GM21423 (cell line): ENCODE data around the gene PIGZ.

Source experiments
- ATAC-seq: cut with Tn5 transposase; IDR thresholded peaks from one replicate; pipeline ENCODE4 v1.9.1; 2021; ENCODE audit warnings: mild to moderate bottlenecking, moderate library complexity; ENCODE audit not compliant: unreplicated experiment

Gene PIGZ

GRCh38 chr3:196985298-196985697 lies 16.7 kb upstream of the PIGZ start:
- no peak for ATAC-seq

GRCh38 chr3:196983186-196983585 lies 14.6 kb upstream of the PIGZ start:
- ATAC-seq, result no peak

GRCh38 chr3:196981657-196982056 lies 13.0 kb upstream of the PIGZ start:
- no peak for ATAC-seq

GRCh38 chr3:196979545-196979944 lies 10.9 kb upstream of the PIGZ start:
- no peak for ATAC-seq

- ATAC-seq, result no peak
Observed at GRCh38 chr3:196976941-196977340, 8.3 kb upstream of the PIGZ start.

GRCh38 chr3:196975349-196975748 lies 6.7 kb upstream of the PIGZ start:
- no peak for ATAC-seq

- ATAC-seq, result no peak
Observed at GRCh38 chr3:196974661-196975060, 6.0 kb upstream of the PIGZ start.

- no peak for ATAC-seq
Observed at GRCh38 chr3:196971094-196971698, 2.6 kb upstream of the PIGZ start.

GRCh38 chr3:196970547-196971093 lies 2.0 kb upstream of the PIGZ start:
- no peak for ATAC-seq

- ATAC-seq, result peak; percentile 43
Observed at GRCh38 chr3:196969660-196970546, 1.3 kb upstream of the PIGZ start.

GRCh38 chr3:196969134-196969659 lies 564 bp upstream of the PIGZ start:
- peak; percentile 42 for ATAC-seq

GRCh38 chr3:196967412-196968232 lies 1.0 kb downstream of the PIGZ start:
- ATAC-seq, result no peak

GRCh38 chr3:196966526-196967401 lies 1.9 kb downstream of the PIGZ start:
- ATAC-seq, result no peak

- no peak for ATAC-seq
Observed at GRCh38 chr3:196965804-196966173, 2.8 kb downstream of the PIGZ start.

GRCh38 chr3:196965112-196965803 lies 3.4 kb downstream of the PIGZ start:
- ATAC-seq, result no peak

- no peak for ATAC-seq
Observed at GRCh38 chr3:196963631-196963953, 5.0 kb downstream of the PIGZ start.

GRCh38 chr3:196962930-196963630 lies 5.6 kb downstream of the PIGZ start:
- no peak for ATAC-seq

GRCh38 chr3:196962108-196962929 lies 6.3 kb downstream of the PIGZ start:
- ATAC-seq, result no peak
